WTC11 (cell line): Measurements from ENCODE around the gene BTBD19. TPM values are rescaled to one million over a fixed set of nuclear protein-coding genes. Genes with fewer than 3 reads are reported as not detected.

ENCODE experiments used
- ATAC-seq: fragments of 200-7000 bp; cut with Tn5 transposase; 2 replicates; pipeline ENCODE4 v1.10.0; 2021; ENCODE audit warnings: mild to moderate bottlenecking, moderate library complexity
- CTCF ChIA-PET: fragments of 300-600 bp; sonication (Branson Sonifier 250); formaldehyde crosslinking; loops from one replicate; lab custom pipeline; 2021; ENCODE audit warnings: antibody characterized with exemption; lab: Charles Lee
- POLR2A ChIA-PET: fragments of 350-600 bp; sonication (Branson Sonifier 250); formaldehyde crosslinking; loops from one replicate; lab custom pipeline; 2021; ENCODE audit warnings: antibody characterized with exemption; lab: Charles Lee
- DNase-seq: peaks from one replicate; pipeline ENCODE4 v3.0.0; 2021; ENCODE audit warnings: low spot score
- H3K27ac Mint-ChIP-seq: 2 replicates; pipeline ENCODE4 v1.8.0; 2021; ENCODE audit warnings: mixed read lengths
- H3K27me3 Mint-ChIP-seq: 2 replicates; pipeline ENCODE4 v1.8.0; 2021; ENCODE audit warnings: low read depth, mild to moderate bottlenecking, moderate library complexity, mixed read lengths
- H3K36me3 Mint-ChIP-seq: 2 replicates; pipeline ENCODE4 v1.8.0; 2021; ENCODE audit warnings: mixed read lengths
- H3K4me1 Mint-ChIP-seq: 2 replicates; pipeline ENCODE4 v1.8.0; 2022; ENCODE audit warnings: mixed read lengths
- H3K4me3 Mint-ChIP-seq: 2 replicates; pipeline ENCODE4 v1.8.0; 2021; ENCODE audit warnings: mild to moderate bottlenecking, moderate library complexity, mixed read lengths
- H3K9me3 Mint-ChIP-seq: 2 replicates; pipeline ENCODE4 v1.8.0; 2021; ENCODE audit warnings: mixed read lengths
- FOXJ3 ChIP-seq: sonication (generic); formaldehyde crosslinking; IDR thresholded peaks from 2 replicates; pipeline ENCODE4 v1.9.0; 2021; ENCODE audit warnings: missing genetic modification reagents, mild to moderate bottlenecking, borderline replicate concordance
- FOXP1 ChIP-seq: sonication (generic); formaldehyde crosslinking; IDR thresholded peaks from 2 replicates; pipeline ENCODE4 v1.8.0; 2022; ENCODE audit warnings: missing genetic modification reagents, mild to moderate bottlenecking, moderate library complexity, borderline replicate concordance
- GABPB1 ChIP-seq: sonication (generic); formaldehyde crosslinking; IDR thresholded peaks from 2 replicates; pipeline ENCODE4 v1.8.1; 2023; ENCODE audit warnings: mild to moderate bottlenecking, missing genetic modification reagents
- GRHL2 ChIP-seq: fragments of 250-450 bp; sonication (Bioruptor Pico); IDR thresholded peaks from 2 replicates; pipeline ENCODE4 v1.8.0; 2022; ENCODE audit warnings: mild to moderate bottlenecking, moderate library complexity; ENCODE audit not compliant: insufficient replicate concordance, severe bottlenecking
- IRF2 ChIP-seq: sonication (generic); formaldehyde crosslinking; IDR thresholded peaks from 2 replicates; pipeline ENCODE4 v1.8.0; 2022; ENCODE audit warnings: low read depth, missing genetic modification reagents, borderline replicate concordance
- KAT7 ChIP-seq: sonication (generic); formaldehyde crosslinking; IDR thresholded peaks from 2 replicates; pipeline ENCODE4 v1.8.1; 2023; ENCODE audit warnings: missing genetic modification reagents, mild to moderate bottlenecking, borderline replicate concordance
- NFATC4 ChIP-seq: fragments of 250-450 bp; sonication (Bioruptor Pico); IDR thresholded peaks from 2 replicates; pipeline ENCODE4 v1.9.0; 2021; ENCODE audit warnings: mild to moderate bottlenecking
- NFYB ChIP-seq: sonication (generic); formaldehyde crosslinking; conservative IDR thresholded peaks from 2 replicates; pipeline ENCODE4 v1.8.0; 2022; ENCODE audit warnings: low read depth, missing genetic modification reagents
- PRRX2 ChIP-seq: fragments of 250-450 bp; sonication (Bioruptor Pico); IDR thresholded peaks from 2 replicates; pipeline ENCODE4 v1.8.0; 2021; ENCODE audit warnings: mild to moderate bottlenecking
- SMAD3 ChIP-seq: sonication (generic); formaldehyde crosslinking; IDR thresholded peaks from 2 replicates; pipeline ENCODE4 v1.8.0; 2022; ENCODE audit warnings: missing genetic modification reagents, mild to moderate bottlenecking, borderline replicate concordance
- TP53 ChIP-seq: sonication (generic); formaldehyde crosslinking; IDR thresholded peaks from 2 replicates; pipeline ENCODE4 v1.8.1; 2023; ENCODE audit warnings: mild to moderate bottlenecking, missing genetic modification reagents
- ZNF121 ChIP-seq: sonication (generic); formaldehyde crosslinking; IDR thresholded peaks from 2 replicates; pipeline ENCODE4 v1.8.0; 2023; ENCODE audit warnings: missing genetic modification reagents
- ZNF138 ChIP-seq: sonication (generic); formaldehyde crosslinking; conservative IDR thresholded peaks from 2 replicates; pipeline ENCODE4 v1.8.1; 2022; ENCODE audit warnings: mild to moderate bottlenecking, moderate library complexity, missing genetic modification reagents
- ZNF232 ChIP-seq: sonication (generic); formaldehyde crosslinking; IDR thresholded peaks from 2 replicates; pipeline ENCODE4 v1.8.0; 2022; ENCODE audit warnings: mild to moderate bottlenecking, missing genetic modification reagents
- ZNF396 ChIP-seq: fragments of 250-450 bp; sonication (Bioruptor Pico); IDR thresholded peaks from 2 replicates; pipeline ENCODE4 v1.8.0; 2021; ENCODE audit warnings: mild to moderate bottlenecking, moderate library complexity, borderline replicate concordance
- total RNA-seq: library from RNA; stranded (reverse); gene quantifications from 3 replicates; pipeline ENCODE4 v1.2.3, GENCODE V29; 2021
- TF ChIP-seq, protein P1 (sequence below): sonication (generic); formaldehyde crosslinking; IDR thresholded peaks from 2 replicates; pipeline ENCODE4 v1.8.1; 2022; ENCODE audit warnings: low read depth, mild to moderate bottlenecking, moderate library complexity, missing genetic modification reagents, borderline replicate concordance
- TF ChIP-seq, protein P2 (sequence below): fragments of 200-600 bp; IDR thresholded peaks from 2 replicates; pipeline ENCODE4 v1.8.0; 2022; ENCODE audit warnings: antibody characterized with exemption
- TF ChIP-seq, protein P3 (sequence below): fragments of 250-450 bp; sonication (Bioruptor Pico); IDR thresholded peaks from 2 replicates; pipeline ENCODE4 v2.1.2; 2022; ENCODE audit warnings: mild to moderate bottlenecking, moderate library complexity
- TF ChIP-seq, protein P4 (sequence below): sonication (generic); formaldehyde crosslinking; IDR thresholded peaks from 2 replicates; pipeline ENCODE4 v1.8.1; 2022; ENCODE audit warnings: mild to moderate bottlenecking, moderate library complexity, missing genetic modification reagents
- TF ChIP-seq, protein P5 (sequence below): sonication (generic); formaldehyde crosslinking; conservative IDR thresholded peaks from 2 replicates; pipeline ENCODE4 v1.8.1; 2023; ENCODE audit warnings: mild to moderate bottlenecking, low read depth, missing genetic modification reagents, moderate library complexity
- TF ChIP-seq, protein P6 (sequence below): sonication (generic); formaldehyde crosslinking; IDR thresholded peaks from 2 replicates; pipeline ENCODE4 v1.8.1; 2023; ENCODE audit warnings: mild to moderate bottlenecking, missing genetic modification reagents

BTBD19 gene
- total RNA-seq, 1 experiment from 2014 or later: 1.7 TPM

DNA sequence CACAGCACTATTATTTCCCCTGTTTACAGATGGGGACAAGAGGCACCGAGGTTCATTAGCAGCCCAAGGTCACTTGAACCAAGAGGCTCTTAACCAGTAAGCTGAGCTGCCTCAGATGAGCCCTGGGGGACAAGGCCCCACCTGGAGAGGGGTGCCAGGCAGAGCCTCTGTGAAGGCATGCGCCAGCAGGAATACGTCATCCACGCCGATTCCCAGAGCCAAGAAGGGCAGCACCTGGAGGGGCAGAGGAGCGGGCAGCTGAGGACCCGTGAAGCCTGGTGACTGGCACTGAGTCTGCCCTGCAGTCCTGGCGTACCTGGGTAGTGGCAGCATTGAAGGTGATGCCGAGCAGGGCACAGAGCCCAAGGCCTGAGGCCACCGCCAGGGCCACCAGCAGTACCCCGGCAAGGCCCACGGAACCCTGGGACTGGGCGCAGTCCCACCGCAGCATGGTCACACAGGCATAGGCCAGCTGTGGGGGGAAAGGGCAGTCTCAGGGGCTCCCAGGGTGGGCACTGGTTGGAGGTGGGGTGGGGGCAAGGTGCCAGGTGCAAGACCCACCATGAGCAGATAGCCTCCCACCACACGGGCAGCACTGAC, 20.6 kb downstream of the BTBD19 start:
- ATAC-seq: no peak
- Mint-ChIP-seq H3K9me3 (no peaks in the 10 kb centered on the region), H3K4me3 (no peak overlapping the region), H3K27me3 (no peaks in the 10 kb centered on the region), H3K27ac (no peak overlapping the region), H3K4me1 (peaks cover 13% of the 10 kb centered on the region), H3K36me3 (no peaks in the 10 kb centered on the region)
- ChIA-PET CTCF (interaction anchor here (1.0 to 3.8 kb wide), 4 partner anchors 7 to 182 kb away, joined by 3 to 17 read pairs (median 12); partner anchors contain the start of genes HECTD3 and UROD), POLR2A (interaction anchor here (1.0 kb wide), 1 partner anchor 107 kb away, joined by 3 read pairs; no protein-coding TSS in a partner anchor)
- DNase-seq: no peak
- TF ChIP-seq, protein P1, sequence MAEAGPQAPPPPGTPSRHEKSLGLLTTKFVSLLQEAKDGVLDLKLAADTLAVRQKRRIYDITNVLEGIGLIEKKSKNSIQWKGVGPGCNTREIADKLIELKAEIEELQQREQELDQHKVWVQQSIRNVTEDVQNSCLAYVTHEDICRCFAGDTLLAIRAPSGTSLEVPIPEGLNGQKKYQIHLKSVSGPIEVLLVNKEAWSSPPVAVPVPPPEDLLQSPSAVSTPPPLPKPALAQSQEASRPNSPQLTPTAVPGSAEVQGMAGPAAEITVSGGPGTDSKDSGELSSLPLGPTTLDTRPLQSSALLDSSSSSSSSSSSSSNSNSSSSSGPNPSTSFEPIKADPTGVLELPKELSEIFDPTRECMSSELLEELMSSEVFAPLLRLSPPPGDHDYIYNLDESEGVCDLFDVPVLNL (CRISPR knock-in tag): no peak
- no peak for TF ChIP-seq NFYB (CRISPR knock-in tag)
- TF ChIP-seq, protein P2, sequence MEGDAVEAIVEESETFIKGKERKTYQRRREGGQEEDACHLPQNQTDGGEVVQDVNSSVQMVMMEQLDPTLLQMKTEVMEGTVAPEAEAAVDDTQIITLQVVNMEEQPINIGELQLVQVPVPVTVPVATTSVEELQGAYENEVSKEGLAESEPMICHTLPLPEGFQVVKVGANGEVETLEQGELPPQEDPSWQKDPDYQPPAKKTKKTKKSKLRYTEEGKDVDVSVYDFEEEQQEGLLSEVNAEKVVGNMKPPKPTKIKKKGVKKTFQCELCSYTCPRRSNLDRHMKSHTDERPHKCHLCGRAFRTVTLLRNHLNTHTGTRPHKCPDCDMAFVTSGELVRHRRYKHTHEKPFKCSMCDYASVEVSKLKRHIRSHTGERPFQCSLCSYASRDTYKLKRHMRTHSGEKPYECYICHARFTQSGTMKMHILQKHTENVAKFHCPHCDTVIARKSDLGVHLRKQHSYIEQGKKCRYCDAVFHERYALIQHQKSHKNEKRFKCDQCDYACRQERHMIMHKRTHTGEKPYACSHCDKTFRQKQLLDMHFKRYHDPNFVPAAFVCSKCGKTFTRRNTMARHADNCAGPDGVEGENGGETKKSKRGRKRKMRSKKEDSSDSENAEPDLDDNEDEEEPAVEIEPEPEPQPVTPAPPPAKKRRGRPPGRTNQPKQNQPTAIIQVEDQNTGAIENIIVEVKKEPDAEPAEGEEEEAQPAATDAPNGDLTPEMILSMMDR: no peak
- TF ChIP-seq FOXJ3: no peak
- TF ChIP-seq NFATC4 (CRISPR knock-in tag): no peak
- TF ChIP-seq, protein P3, sequence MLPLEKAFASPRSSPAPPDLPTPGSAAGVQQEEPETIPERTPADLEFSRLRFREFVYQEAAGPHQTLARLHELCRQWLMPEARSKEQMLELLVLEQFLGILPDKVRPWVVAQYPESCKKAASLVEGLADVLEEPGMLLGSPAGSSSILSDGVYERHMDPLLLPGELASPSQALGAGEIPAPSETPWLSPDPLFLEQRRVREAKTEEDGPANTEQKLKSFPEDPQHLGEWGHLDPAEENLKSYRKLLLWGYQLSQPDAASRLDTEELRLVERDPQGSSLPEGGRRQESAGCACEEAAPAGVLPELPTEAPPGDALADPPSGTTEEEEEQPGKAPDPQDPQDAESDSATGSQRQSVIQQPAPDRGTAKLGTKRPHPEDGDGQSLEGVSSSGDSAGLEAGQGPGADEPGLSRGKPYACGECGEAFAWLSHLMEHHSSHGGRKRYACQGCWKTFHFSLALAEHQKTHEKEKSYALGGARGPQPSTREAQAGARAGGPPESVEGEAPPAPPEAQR: no peak
- no peak for TF ChIP-seq KAT7
- TF ChIP-seq TP53: no peak
- TF ChIP-seq ZNF396 (CRISPR knock-in tag): no peak
- no peak for TF ChIP-seq IRF2 (CRISPR knock-in tag)
- TF ChIP-seq FOXP1 (CRISPR knock-in tag): no peak

DNA sequence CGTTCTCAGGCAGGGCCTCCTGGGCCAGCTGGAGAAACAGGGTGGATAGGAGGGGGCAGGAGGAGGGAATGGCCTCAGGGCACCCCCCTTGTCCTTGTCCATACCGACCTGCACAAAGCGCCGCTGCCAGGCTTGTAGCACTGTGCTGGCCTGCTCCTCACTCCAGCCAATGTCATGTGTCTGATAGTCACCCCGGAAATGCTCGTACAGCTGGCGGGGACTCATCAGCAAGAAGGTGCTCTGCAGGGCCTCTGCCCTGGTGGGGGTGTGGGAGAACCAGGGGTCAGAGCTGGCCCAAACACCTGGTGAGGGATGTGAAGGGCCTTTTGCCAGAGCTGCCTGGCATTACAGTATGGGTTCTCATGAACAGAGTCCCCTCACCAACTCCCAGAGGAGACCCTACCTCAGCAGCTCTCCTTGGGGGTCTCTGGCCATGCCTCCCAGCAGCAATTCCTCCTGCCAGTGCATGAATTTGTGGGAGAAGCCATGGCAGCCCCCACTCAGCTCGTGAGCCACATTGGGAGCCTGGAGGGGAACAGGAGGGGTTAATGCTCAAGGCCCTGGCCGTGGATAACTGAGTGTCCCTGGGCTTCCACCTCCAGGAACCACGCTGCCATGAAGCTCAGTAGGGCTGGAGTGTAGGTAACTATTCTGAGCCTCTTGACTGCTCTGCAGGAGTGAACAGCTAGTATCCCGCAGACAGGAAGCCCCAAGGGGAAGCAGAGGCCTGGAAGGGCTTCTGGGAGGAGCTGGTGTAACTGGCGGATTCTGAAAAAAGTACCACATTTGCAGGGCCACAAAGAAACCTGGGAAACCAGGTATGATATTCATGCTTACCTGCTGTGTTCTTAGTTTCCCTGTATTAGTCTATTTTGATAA, 21.4 kb downstream of the BTBD19 start:
- no peaks in the 10 kb centered on the region for H3K27me3 Mint-ChIP-seq
- H3K36me3 Mint-ChIP-seq: no peaks in the 10 kb centered on the region
- H3K4me1 Mint-ChIP-seq: peaks cover 13% of the 10 kb centered on the region
- ATAC-seq (no peak), DNase-seq (no peak)
- no peaks in the 10 kb centered on the region for H3K9me3 Mint-ChIP-seq
- H3K27ac Mint-ChIP-seq: no peak overlapping the region
- ChIA-PET CTCF (interaction anchor here (1.1 to 4.1 kb wide), 5 partner anchors 8 to 470 kb away, joined by 3 to 17 read pairs (median 13); partner anchors contain the start of genes HECTD3 and UROD), POLR2A (interaction anchor here (0.8 to 1.0 kb wide), 3 partner anchors 10 to 108 kb away, joined by 3 to 4 read pairs (median 3); no protein-coding TSS in a partner anchor)
- H3K4me3 Mint-ChIP-seq: no peak overlapping the region
- TF ChIP-seq, protein P4, sequence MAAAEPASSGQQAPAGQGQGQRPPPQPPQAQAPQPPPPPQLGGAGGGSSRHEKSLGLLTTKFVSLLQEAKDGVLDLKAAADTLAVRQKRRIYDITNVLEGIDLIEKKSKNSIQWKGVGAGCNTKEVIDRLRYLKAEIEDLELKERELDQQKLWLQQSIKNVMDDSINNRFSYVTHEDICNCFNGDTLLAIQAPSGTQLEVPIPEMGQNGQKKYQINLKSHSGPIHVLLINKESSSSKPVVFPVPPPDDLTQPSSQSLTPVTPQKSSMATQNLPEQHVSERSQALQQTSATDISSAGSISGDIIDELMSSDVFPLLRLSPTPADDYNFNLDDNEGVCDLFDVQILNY (CRISPR knock-in tag): no peak
- TF ChIP-seq GRHL2 (no peak), SMAD3 (no peak), KAT7 (no peak), PRRX2 (CRISPR knock-in tag) (no peak), GABPB1 (CRISPR knock-in tag) (no peak), FOXJ3 (no peak), ZNF232 (CRISPR knock-in tag) (no peak), ZNF121 (CRISPR knock-in tag) (no peak), ZNF138 (CRISPR knock-in tag) (no peak)
- TF ChIP-seq, protein P5, sequence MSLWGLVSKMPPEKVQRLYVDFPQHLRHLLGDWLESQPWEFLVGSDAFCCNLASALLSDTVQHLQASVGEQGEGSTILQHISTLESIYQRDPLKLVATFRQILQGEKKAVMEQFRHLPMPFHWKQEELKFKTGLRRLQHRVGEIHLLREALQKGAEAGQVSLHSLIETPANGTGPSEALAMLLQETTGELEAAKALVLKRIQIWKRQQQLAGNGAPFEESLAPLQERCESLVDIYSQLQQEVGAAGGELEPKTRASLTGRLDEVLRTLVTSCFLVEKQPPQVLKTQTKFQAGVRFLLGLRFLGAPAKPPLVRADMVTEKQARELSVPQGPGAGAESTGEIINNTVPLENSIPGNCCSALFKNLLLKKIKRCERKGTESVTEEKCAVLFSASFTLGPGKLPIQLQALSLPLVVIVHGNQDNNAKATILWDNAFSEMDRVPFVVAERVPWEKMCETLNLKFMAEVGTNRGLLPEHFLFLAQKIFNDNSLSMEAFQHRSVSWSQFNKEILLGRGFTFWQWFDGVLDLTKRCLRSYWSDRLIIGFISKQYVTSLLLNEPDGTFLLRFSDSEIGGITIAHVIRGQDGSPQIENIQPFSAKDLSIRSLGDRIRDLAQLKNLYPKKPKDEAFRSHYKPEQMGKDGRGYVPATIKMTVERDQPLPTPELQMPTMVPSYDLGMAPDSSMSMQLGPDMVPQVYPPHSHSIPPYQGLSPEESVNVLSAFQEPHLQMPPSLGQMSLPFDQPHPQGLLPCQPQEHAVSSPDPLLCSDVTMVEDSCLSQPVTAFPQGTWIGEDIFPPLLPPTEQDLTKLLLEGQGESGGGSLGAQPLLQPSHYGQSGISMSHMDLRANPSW (CRISPR knock-in tag): no peak
- TF ChIP-seq, protein P6, sequence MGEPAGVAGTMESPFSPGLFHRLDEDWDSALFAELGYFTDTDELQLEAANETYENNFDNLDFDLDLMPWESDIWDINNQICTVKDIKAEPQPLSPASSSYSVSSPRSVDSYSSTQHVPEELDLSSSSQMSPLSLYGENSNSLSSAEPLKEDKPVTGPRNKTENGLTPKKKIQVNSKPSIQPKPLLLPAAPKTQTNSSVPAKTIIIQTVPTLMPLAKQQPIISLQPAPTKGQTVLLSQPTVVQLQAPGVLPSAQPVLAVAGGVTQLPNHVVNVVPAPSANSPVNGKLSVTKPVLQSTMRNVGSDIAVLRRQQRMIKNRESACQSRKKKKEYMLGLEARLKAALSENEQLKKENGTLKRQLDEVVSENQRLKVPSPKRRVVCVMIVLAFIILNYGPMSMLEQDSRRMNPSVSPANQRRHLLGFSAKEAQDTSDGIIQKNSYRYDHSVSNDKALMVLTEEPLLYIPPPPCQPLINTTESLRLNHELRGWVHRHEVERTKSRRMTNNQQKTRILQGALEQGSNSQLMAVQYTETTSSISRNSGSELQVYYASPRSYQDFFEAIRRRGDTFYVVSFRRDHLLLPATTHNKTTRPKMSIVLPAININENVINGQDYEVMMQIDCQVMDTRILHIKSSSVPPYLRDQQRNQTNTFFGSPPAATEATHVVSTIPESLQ (CRISPR knock-in tag): no peak
